Tibial nerve (tissue), 4 donors: ENCODE measurements around the gene MARS1. TPM values are rescaled to one million over a fixed set of nuclear protein-coding genes. Genes with fewer than 3 reads are reported as not detected.

Experiments used
- DNase-seq, 2 donors: peaks; one replicate each; pipeline ENCODE4 v3.0.0-alpha.2; 2019; ENCODE audit warnings: low spot score in 2 of 2
- H3K27ac ChIP-seq, 4 donors: fragments of 200-600 bp; sonication (generic) in 3 of 4; one replicate each; pipeline ENCODE4 v1.5.1; 2017 to 2019; ENCODE audit warnings: mild to moderate bottlenecking in 1 of 4
- H3K27me3 ChIP-seq, 2 donors: fragments of 200-600 bp; sonication (generic) in 1 of 2; one replicate each; pipeline versions ENCODE4 v1.5.1 to v1.6.0; 2017 to 2019
- H3K36me3 ChIP-seq, 3 donors: fragments of 200-600 bp; sonication (generic); one replicate each; pipeline ENCODE4 v1.5.1; 2018 to 2019
- H3K4me1 ChIP-seq, 4 donors: fragments of 200-600 bp; sonication (generic) in 3 of 4; one replicate each; pipeline ENCODE4 v1.5.1; 2017 to 2019
- H3K4me3 ChIP-seq, 4 donors: fragments of 200-600 bp; sonication (generic) in 3 of 4; one replicate each; pipeline ENCODE4 v1.5.1; 2017 to 2019; ENCODE audit warnings: mild to moderate bottlenecking in 1 of 4, moderate library complexity in 1 of 4
- H3K9me3 ChIP-seq, 4 donors: fragments of 200-600 bp; sonication (generic) in 3 of 4; one replicate each; pipeline ENCODE4 v1.5.1; 2017 to 2019
- CTCF ChIP-seq, 5 experiments: fragments of 200-600 bp in 3 of 5; fragments of 450-650 bp in 2 of 5; sonication (generic) in 3 of 5; IDR thresholded peaks; one replicate each; pipeline ENCODE4 v1.5.1; 2016 to 2019; ENCODE audit warnings: antibody characterized with exemption in 5 of 5, mild to moderate bottlenecking in 3 of 5, moderate library complexity in 2 of 5
- EP300 ChIP-seq, 2 donors: sonication (generic); formaldehyde crosslinking; IDR thresholded peaks; one replicate each; pipeline ENCODE4 v1.6.1; 2017; ENCODE audit warnings: antibody characterized with exemption in 2 of 2, mild to moderate bottlenecking in 1 of 2
- POLR2A ChIP-seq, 2 donors: fragments of 450-650 bp; IDR thresholded peaks; one replicate each; pipeline ENCODE4 v1.6.1; 2017; ENCODE audit warnings: antibody characterized with exemption in 2 of 2, mild to moderate bottlenecking in 2 of 2, moderate library complexity in 2 of 2
- WGBS, 2 donors: methylation state at CpG; one replicate each; pipeline ENCODE4 v1.1.5; 2018; 5-methylcytosine and 5-hydroxymethylcytosine counted together
- total RNA-seq, 4 donors: library from RNA; depleted of rRNA; stranded (reverse); fragments of >200 nt; gene quantifications; one replicate each; pipeline ENCODE4 v1.1.0, GENCODE V29; 2016

Gene MARS1
- total RNA-seq, 4 donors from 2014 or later, result 53.5 to 101 (median 74.2) TPM

GRCh38 chr12:57521525-57522010, 33.7 kb downstream of the MARS1 start:
- H3K36me3 ChIP-seq, result peaks cover 0 to 34% (median 13%) of the 10 kb centered on the region in 3 donors
- DNase-seq, result peak; percentile 35 to 47
- H3K27me3 ChIP-seq, result no peaks in the 10 kb centered on the region
- no peaks in the 10 kb centered on the region for H3K9me3 ChIP-seq
- H3K4me1 ChIP-seq, result peaks cover 0 to 82% (median 62%) of the 10 kb centered on the region in 4 donors
- TF ChIP-seq POLR2A (IDR thresholded peaks at IDR 0.05) (no peak), CTCF (IDR thresholded peaks at IDR 0.05) (no peak), EP300 (IDR thresholded peaks at IDR 0.05) (no peak)
- peak overlapping the region in 3 of 4 donors; percentile 30 to 91 (median 77) for H3K4me3 ChIP-seq
- 33 to 36% methylated on average over 17 of the region's 17 CpGs for WGBS, 2 donors
- peak overlapping the region; percentile 93 to 100 (median 96) for H3K27ac ChIP-seq

GRCh38 chr12:57522011-57522886, 34.4 kb downstream of the MARS1 start, which contains the start of gene MBD6:
Gene MBD6, plus strand, starts transcription at chr12:57522824. Its CDS starts 1,480 bp downstream, at chr12:57524304.
- WGBS, 2 donors, result 1 to 2% methylated on average over 25 to 43 of the region's 57 CpGs
- peak; percentile 35 to 85 for TF ChIP-seq EP300 (IDR thresholded peaks at IDR 0.05)
- peak in 2 of 5 experiments; percentile 9 to 25 for TF ChIP-seq CTCF (IDR thresholded peaks at IDR 0.05)
- peak; percentile 26 to 58 for TF ChIP-seq POLR2A (IDR thresholded peaks at IDR 0.05)
- DNase-seq, result peak; percentile 84 to 86
- H3K4me1 ChIP-seq, result peaks cover 0 to 79% (median 62%) of the 10 kb centered on the region in 4 donors
- H3K36me3 ChIP-seq, result peaks cover 0 to 34% (median 7%) of the 10 kb centered on the region in 3 donors
- H3K27ac ChIP-seq, result peak within 1 kb of the TSS; percentile 93 to 100 (median 96)
- H3K4me3 ChIP-seq, result peak within 1 kb of the TSS; percentile 77 to 91 (median 84)
- H3K27me3 ChIP-seq, result no peaks in the 10 kb centered on the region
- H3K9me3 ChIP-seq, result no peaks in the 10 kb centered on the region

- peaks cover 0 to 71% (median 56%) of the 10 kb centered on the region in 4 donors for H3K4me1 ChIP-seq
- peak overlapping the region; percentile 93 to 100 (median 96) for H3K27ac ChIP-seq
- TF ChIP-seq CTCF (IDR thresholded peaks at IDR 0.05) (no peak), EP300 (IDR thresholded peaks at IDR 0.05) (peak in 1 of 2 donors; percentile 23), POLR2A (IDR thresholded peaks at IDR 0.05) (peak in 1 of 2 donors; percentile 28)
- H3K36me3 ChIP-seq, result peaks cover 0 to 40% (median 4%) of the 10 kb centered on the region in 3 donors
- no peaks in the 10 kb centered on the region for H3K9me3 ChIP-seq
- peak overlapping the region; percentile 77 to 91 (median 84) for H3K4me3 ChIP-seq
- peak; percentile 43 for DNase-seq
- H3K27me3 ChIP-seq, result no peaks in the 10 kb centered on the region
- 2 to 3% methylated on average over 24 to 25 of the region's 38 CpGs for WGBS, 2 donors
Observed at GRCh38 chr12:57522887-57523705, 35.2 kb downstream of the MARS1 start.

GRCh38 chr12:57523706-57524614, 36.1 kb downstream of the MARS1 start:
- Histone ChIP-seq H3K9me3 (no peaks in the 10 kb centered on the region), H3K27ac (peak overlapping the region; percentile 93 to 100 (median 96)), H3K36me3 (peaks cover 0 to 49% (median 4%) of the 10 kb centered on the region in 3 donors), H3K4me1 (peaks cover 0 to 62% (median 47%) of the 10 kb centered on the region in 4 donors), H3K27me3 (no peaks in the 10 kb centered on the region), H3K4me3 (peak overlapping the region; percentile 77 to 91 (median 84))
- TF ChIP-seq CTCF (IDR thresholded peaks at IDR 0.05) (no peak), EP300 (IDR thresholded peaks at IDR 0.05) (peak in 1 of 2 donors; percentile 4)
- WGBS, 2 donors, result 63 to 68% methylated on average over 14 of the region's 14 CpGs
- DNase-seq, result no peak
